ENCODE results near the gene UCHL5. TPM values are rescaled to one million over a fixed set of nuclear protein-coding genes. Genes with fewer than 3 reads are reported as not detected.

UCHL5 gene
- total and polyA plus RNA-seq, 2 donors (not counting 1 experiment from before 2014, with no cell fraction given) = 7.8 to 31.5 TPM

DNA sequence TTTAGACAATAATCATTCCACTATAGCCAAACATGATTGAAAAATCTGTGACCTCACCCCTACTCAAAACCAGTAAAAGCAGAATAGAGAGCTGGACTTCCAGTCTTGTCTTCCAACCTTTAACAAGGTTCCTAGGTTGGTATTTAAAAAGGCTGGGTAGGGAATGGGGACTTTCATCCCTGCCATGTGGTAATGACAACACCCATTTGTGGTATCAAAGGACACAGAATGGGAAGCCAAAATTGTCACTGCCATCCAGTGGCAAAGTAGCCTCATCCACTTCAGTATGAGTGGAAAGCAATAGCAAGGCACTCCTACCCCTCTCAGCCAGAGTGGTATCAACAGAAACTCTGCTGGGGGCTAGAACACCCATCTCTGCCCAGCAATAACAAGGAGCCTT lies 33.9 kb downstream of the UCHL5 start:
- intact Hi-C loops (cut with micrococcal nuclease) = no loop called here
- H3K36me3 ChIP-seq (replicated peaks in 1 of 2; ENCODE audit: control extremely low read depth in 1 of 2, control insufficient read depth in 1 of 2, extremely low read depth in 1 of 2, insufficient read depth in 2 of 2, low read length in 1 of 2) = peaks cover 9 to 27% of the 10 kb centered on the region in 2 experiments
- no peaks in the 10 kb centered on the region for H3K4me1 ChIP-seq (ENCODE audit: control insufficient read depth in 2 of 2, insufficient read depth in 2 of 2, low read length in 2 of 2)
- no peaks in the 10 kb centered on the region for H4K20me1 ChIP-seq (ENCODE audit: control insufficient read depth, insufficient read depth, low read length, poor library complexity, severe bottlenecking)
- H3K4me2 ChIP-seq (replicated peaks; ENCODE audit: low read depth, low read length, poor library complexity, severe bottlenecking) = no peak overlapping the region
- H3K27ac ChIP-seq (ENCODE audit: low read length in 2 of 2) = no peak overlapping the region
- no peak overlapping the region for H3K27ac Mint-ChIP-seq
- DNase-seq = no peak
- ChIA-PET POLR2A (no interaction called here), CTCF (interaction anchor here (0.6 to 2.3 kb wide), 6 partner anchors 218 to 565 kb away, joined by 4 to 10 read pairs (median 6); no protein-coding TSS in a partner anchor)
- H3K27me3 ChIP-seq (replicated peaks in 1 of 4; ENCODE audit: control extremely low read depth in 1 of 4, control insufficient read depth in 3 of 4, insufficient read depth in 4 of 4, low read length in 3 of 4) = no peaks in the 10 kb centered on the region
- no peak overlapping the region for H3K4me3 Mint-ChIP-seq
- no peaks in the 10 kb centered on the region for H3K9me3 ChIP-seq (ENCODE audit: control extremely low read depth in 1 of 3, control insufficient read depth in 2 of 3, insufficient read depth in 1 of 3, low read length in 2 of 3)
- no peaks in the 10 kb centered on the region for H3K4me1 Mint-ChIP-seq
- H3K9me3 Mint-ChIP-seq (ENCODE audit: insufficient read depth) = no peaks in the 10 kb centered on the region
- no peaks in the 10 kb centered on the region for H3K79me2 ChIP-seq (ENCODE audit: control insufficient read depth, insufficient read depth, low read length)
- H3K9ac ChIP-seq (ENCODE audit: low read length) = no peak overlapping the region
- no peaks in the 10 kb centered on the region for H3K27me3 Mint-ChIP-seq
- H2AFZ ChIP-seq (ENCODE audit: insufficient read depth, low read depth, low read length, poor library complexity, severe bottlenecking) = no peak overlapping the region
- TF ChIP-seq CTCF (IDR thresholded peaks at IDR 0.05) (no peak), EZH2 (IDR thresholded peaks at IDR 0.05; ENCODE audit: borderline replicate concordance, insufficient read depth, low read depth, low read length, poor library complexity, severe bottlenecking) (no peak)
- no peak for ATAC-seq (ENCODE audit: low read depth)
- H3K4me3 ChIP-seq (ENCODE audit: control extremely low read depth in 1 of 5, extremely low read depth in 1 of 5, insufficient read depth in 1 of 5, low read depth in 2 of 5, low read length in 4 of 5) = no peak overlapping the region

- DNase-seq = peak; percentile 58
- no peaks in the 10 kb centered on the region for H3K27me3 Mint-ChIP-seq
Observed at GRCh38 chr1:193019442-193020026, 39.6 kb downstream of the UCHL5 start.

More at GRCh38 chr1:193019442-193020026, 39.6 kb downstream of the UCHL5 start:
- H3K79me2 ChIP-seq (ENCODE audit: control insufficient read depth, insufficient read depth, low read length) = no peaks in the 10 kb centered on the region
- no peak overlapping the region for H2AFZ ChIP-seq (ENCODE audit: insufficient read depth, low read depth, low read length, poor library complexity, severe bottlenecking)
- H3K36me3 ChIP-seq (replicated peaks in 1 of 2; ENCODE audit: control extremely low read depth in 1 of 2, control insufficient read depth in 1 of 2, extremely low read depth in 1 of 2, insufficient read depth in 2 of 2, low read length in 1 of 2) = peaks cover 6 to 7% of the 10 kb centered on the region in 2 experiments
- H3K9me3 ChIP-seq (ENCODE audit: control extremely low read depth in 1 of 3, control insufficient read depth in 2 of 3, insufficient read depth in 1 of 3, low read length in 2 of 3) = peaks cover 0 to 1% (median 0%) of the 10 kb centered on the region in 3 donors
- Mint-ChIP-seq H3K9me3 (ENCODE audit: insufficient read depth) (no peaks in the 10 kb centered on the region), H3K4me1 (no peaks in the 10 kb centered on the region), H3K27ac (no peak overlapping the region), H3K4me3 (no peak overlapping the region)
- POLR2A ChIA-PET = no interaction called here
- ATAC-seq (ENCODE audit: low read depth) = peak; percentile 64
- H3K4me1 ChIP-seq (ENCODE audit: control insufficient read depth in 2 of 2, insufficient read depth in 2 of 2, low read length in 2 of 2) = no peaks in the 10 kb centered on the region
- no peak overlapping the region for H3K9ac ChIP-seq (ENCODE audit: low read length)
- H3K4me2 ChIP-seq (replicated peaks; ENCODE audit: low read depth, low read length, poor library complexity, severe bottlenecking) = no peak overlapping the region
- intact Hi-C loops (cut with micrococcal nuclease) = loop anchor here (1.0 to 10.0 kb wide), 4 partner anchors 75 to 545 kb away; no protein-coding TSS in a partner anchor
- no peaks in the 10 kb centered on the region for H4K20me1 ChIP-seq (ENCODE audit: control insufficient read depth, insufficient read depth, low read length, poor library complexity, severe bottlenecking)
- H3K27ac ChIP-seq (ENCODE audit: low read length in 2 of 2) = no peak overlapping the region
- no peak overlapping the region for H3K4me3 ChIP-seq (ENCODE audit: control extremely low read depth in 1 of 5, extremely low read depth in 1 of 5, insufficient read depth in 1 of 5, low read depth in 2 of 5, low read length in 4 of 5)
- CTCF ChIA-PET = interaction anchor here (0.5 to 9.9 kb wide), 28 partner anchors 8 to 550 kb away, joined by 3 to 201 read pairs (median 4); partner anchors contain the start of genes CDC73, RGS2, RO60 and UCHL5
- H3K27me3 ChIP-seq (replicated peaks in 1 of 4; ENCODE audit: control extremely low read depth in 1 of 4, control insufficient read depth in 3 of 4, insufficient read depth in 4 of 4, low read length in 3 of 4) = no peaks in the 10 kb centered on the region
- TF ChIP-seq CTCF (IDR thresholded peaks at IDR 0.05) (peak; percentile 71), EZH2 (IDR thresholded peaks at IDR 0.05; ENCODE audit: borderline replicate concordance, insufficient read depth, low read depth, low read length, poor library complexity, severe bottlenecking) (no peak)
